ENCODE measurements around the gene GRIA1. TPM values are rescaled to one million over a fixed set of nuclear protein-coding genes. Genes with fewer than 3 reads are reported as not detected.

GRIA1 gene
- total RNA-seq, 2 experiments from 2014 or later = not detected

GRCh38 chr5:153500178-153500577 is 9.7 kb downstream of the GRIA1 start:
- ATAC-seq (no peak), DNase-seq (no peak)
- Mint-ChIP-seq H3K36me3 (ENCODE audit: low read depth) (no peaks in the 10 kb centered on the region), H3K4me3 (no peak overlapping the region), H3K27me3 (no peaks in the 10 kb centered on the region), H3K27ac (no peak overlapping the region), H3K9me3 (ENCODE audit: low read depth) (no peaks in the 10 kb centered on the region), H3K4me1 (no peaks in the 10 kb centered on the region)
- CTCF ChIA-PET = interaction anchor here (0.6 to 0.7 kb wide), 2 partner anchors 17 to 345 kb away, joined by 3 to 4 read pairs; no protein-coding TSS in a partner anchor
- POLR2A ChIA-PET = no interaction called here
- intact Hi-C loops (cut with DNase I, micrococcal nuclease) = no loop called here

DNA sequence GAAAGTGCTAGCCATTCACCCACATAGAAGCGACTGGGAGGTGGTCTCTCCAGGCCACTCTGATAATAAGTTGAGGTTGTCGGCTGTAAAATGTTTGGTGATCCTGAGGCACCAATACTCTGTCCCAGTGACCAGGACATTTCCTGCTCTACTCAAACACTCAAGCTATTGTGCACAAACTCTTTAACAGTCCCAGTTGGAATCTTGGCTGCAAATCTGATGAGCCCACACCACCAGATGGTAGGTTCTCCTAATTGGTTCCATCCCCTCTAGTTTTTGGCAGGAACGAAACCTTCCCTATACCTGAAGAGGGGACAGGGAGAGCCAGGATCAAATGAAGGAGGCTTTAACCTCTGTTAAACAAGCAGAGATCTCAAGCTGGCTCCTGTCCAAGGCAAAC is 14.3 kb downstream of the GRIA1 start:
- H3K9me3 Mint-ChIP-seq (ENCODE audit: low read depth) = peaks cover 2% of the 10 kb centered on the region
- no peaks in the 10 kb centered on the region for H3K4me1 Mint-ChIP-seq
- DNase-seq (no peak), ATAC-seq (no peak)
- CTCF ChIA-PET = interaction anchor here (0.5 kb wide), 1 partner anchor 842 kb away, joined by 4 read pairs; no protein-coding TSS in a partner anchor
- H3K36me3 Mint-ChIP-seq (ENCODE audit: low read depth) = no peaks in the 10 kb centered on the region
- no peak overlapping the region for H3K27ac Mint-ChIP-seq
- POLR2A ChIA-PET = no interaction called here
- no peak overlapping the region for H3K4me3 Mint-ChIP-seq
- H3K27me3 Mint-ChIP-seq = peaks cover 3% of the 10 kb centered on the region
- intact Hi-C loops (cut with DNase I, micrococcal nuclease) = no loop called here

- Mint-ChIP-seq H3K27me3 (peaks cover 3% of the 10 kb centered on the region), H3K4me1 (no peaks in the 10 kb centered on the region), H3K9me3 (ENCODE audit: low read depth) (peaks cover 2% of the 10 kb centered on the region), H3K36me3 (ENCODE audit: low read depth) (no peaks in the 10 kb centered on the region), H3K4me3 (no peak overlapping the region), H3K27ac (no peak overlapping the region)
- intact Hi-C loops (cut with DNase I, micrococcal nuclease) = no loop called here
- ChIA-PET POLR2A (no interaction called here), CTCF (interaction anchor here (0.9 kb wide), 1 partner anchor 12 kb away, joined by 3 read pairs; no protein-coding TSS in a partner anchor)
- ATAC-seq = no peak
- DNase-seq = no peak
Observed at GRCh38 chr5:153508700-153509099, 18.2 kb downstream of the GRIA1 start.

GRCh38 chr5:153511622-153512021 is 21.2 kb downstream of the GRIA1 start:
- intact Hi-C loops (cut with DNase I, micrococcal nuclease) = no loop called here
- ATAC-seq = no peak
- H3K27me3 Mint-ChIP-seq = peaks cover 3% of the 10 kb centered on the region
- DNase-seq = no peak
- ChIA-PET CTCF (no interaction called here), POLR2A (no interaction called here)
- no peaks in the 10 kb centered on the region for H3K36me3 Mint-ChIP-seq (ENCODE audit: low read depth)
- peaks cover 2% of the 10 kb centered on the region for H3K9me3 Mint-ChIP-seq (ENCODE audit: low read depth)
- H3K4me3 Mint-ChIP-seq = no peak overlapping the region
- no peak overlapping the region for H3K27ac Mint-ChIP-seq
- no peaks in the 10 kb centered on the region for H3K4me1 Mint-ChIP-seq

DNA sequence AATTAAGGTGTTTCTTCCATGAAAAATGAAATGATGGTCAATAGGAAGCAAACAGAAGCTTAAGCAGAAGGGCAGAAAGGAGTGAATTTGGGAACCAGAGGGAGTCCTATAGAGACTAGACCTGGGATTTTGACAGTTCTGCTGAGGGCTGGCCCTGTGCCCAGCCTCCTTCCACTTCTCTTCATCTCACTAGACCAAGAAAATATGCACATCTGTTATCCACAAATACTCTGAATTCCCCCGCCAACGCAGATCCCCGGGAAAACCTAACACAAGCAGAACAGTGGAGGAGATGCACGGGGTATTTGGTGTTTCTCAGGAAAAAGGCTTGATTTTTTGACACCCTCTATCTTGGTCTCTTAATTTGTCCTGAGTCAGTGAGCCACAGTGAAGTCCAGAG is 22.7 kb downstream of the GRIA1 start:
- Mint-ChIP-seq H3K27ac (no peak overlapping the region), H3K9me3 (ENCODE audit: low read depth) (no peaks in the 10 kb centered on the region), H3K27me3 (no peaks in the 10 kb centered on the region), H3K4me1 (no peaks in the 10 kb centered on the region), H3K36me3 (ENCODE audit: low read depth) (no peaks in the 10 kb centered on the region), H3K4me3 (no peak overlapping the region)
- CTCF ChIA-PET = no interaction called here
- intact Hi-C loops (cut with DNase I, micrococcal nuclease) = no loop called here
- POLR2A ChIA-PET = no interaction called here
- ATAC-seq (no peak), DNase-seq (no peak)

DNA sequence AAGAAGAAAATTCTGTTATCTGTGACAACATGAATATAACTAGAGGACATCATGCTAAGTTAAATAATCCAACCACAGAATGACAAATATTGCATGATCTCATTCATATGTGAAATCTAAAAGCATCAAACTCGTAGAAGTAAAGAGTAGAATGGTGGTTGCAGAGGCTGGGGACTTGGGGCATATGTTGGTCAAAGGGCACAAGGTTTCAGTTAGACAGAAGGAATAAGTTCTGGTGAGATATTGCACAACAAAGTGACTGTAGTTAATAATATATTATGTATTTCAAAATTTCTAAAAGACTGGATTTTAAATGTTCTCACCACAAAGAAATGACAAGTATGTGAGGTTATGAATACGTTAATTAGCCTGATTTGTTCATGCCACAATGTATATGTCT is 24.8 kb downstream of the GRIA1 start:
- DNase-seq (no peak), ATAC-seq (no peak)
- ChIA-PET POLR2A (no interaction called here), CTCF (no interaction called here)
- H3K4me3 Mint-ChIP-seq = no peak overlapping the region
- no peak overlapping the region for H3K27ac Mint-ChIP-seq
- no peaks in the 10 kb centered on the region for H3K4me1 Mint-ChIP-seq
- no peaks in the 10 kb centered on the region for H3K9me3 Mint-ChIP-seq (ENCODE audit: low read depth)
- no peaks in the 10 kb centered on the region for H3K36me3 Mint-ChIP-seq (ENCODE audit: low read depth)
- no peaks in the 10 kb centered on the region for H3K27me3 Mint-ChIP-seq
- intact Hi-C loops (cut with DNase I, micrococcal nuclease) = no loop called here

- ChIA-PET CTCF (no interaction called here), POLR2A (no interaction called here)
- no peak overlapping the region for H3K27ac Mint-ChIP-seq
- intact Hi-C loops (cut with DNase I, micrococcal nuclease) = no loop called here
- H3K9me3 Mint-ChIP-seq (ENCODE audit: low read depth) = no peaks in the 10 kb centered on the region
- no peaks in the 10 kb centered on the region for H3K4me1 Mint-ChIP-seq
- ATAC-seq (no peak), DNase-seq (no peak)
- H3K4me3 Mint-ChIP-seq = no peak overlapping the region
- no peaks in the 10 kb centered on the region for H3K27me3 Mint-ChIP-seq
- H3K36me3 Mint-ChIP-seq (ENCODE audit: low read depth) = no peaks in the 10 kb centered on the region
Observed at GRCh38 chr5:153516504-153517240, 26.2 kb downstream of the GRIA1 start.

GRCh38 chr5:153517241-153517611 is 26.8 kb downstream of the GRIA1 start:
- POLR2A ChIA-PET = no interaction called here
- intact Hi-C loops (cut with DNase I, micrococcal nuclease) = no loop called here
- no peak for ATAC-seq
- H3K36me3 Mint-ChIP-seq (ENCODE audit: low read depth) = no peaks in the 10 kb centered on the region
- H3K4me1 Mint-ChIP-seq = no peaks in the 10 kb centered on the region
- H3K4me3 Mint-ChIP-seq = no peak overlapping the region
- CTCF ChIA-PET = interaction anchor here (0.6 kb wide), 1 partner anchor 17 kb away, joined by 4 read pairs; no protein-coding TSS in a partner anchor
- H3K27me3 Mint-ChIP-seq = no peaks in the 10 kb centered on the region
- H3K9me3 Mint-ChIP-seq (ENCODE audit: low read depth) = no peaks in the 10 kb centered on the region
- no peak for DNase-seq
- H3K27ac Mint-ChIP-seq = no peak overlapping the region

- intact Hi-C loops (cut with DNase I, micrococcal nuclease) = no loop called here
- Mint-ChIP-seq H3K27ac (no peak overlapping the region), H3K36me3 (ENCODE audit: low read depth) (no peaks in the 10 kb centered on the region), H3K4me3 (no peak overlapping the region), H3K4me1 (no peaks in the 10 kb centered on the region), H3K27me3 (no peaks in the 10 kb centered on the region), H3K9me3 (ENCODE audit: low read depth) (no peaks in the 10 kb centered on the region)
- DNase-seq (no peak), ATAC-seq (no peak)
- ChIA-PET POLR2A (no interaction called here), CTCF (interaction anchor here (0.6 to 0.7 kb wide), 2 partner anchors 9 to 11 kb away, joined by 3 read pairs; no protein-coding TSS in a partner anchor)
Observed at GRCh38 chr5:153520137-153520536, 29.7 kb downstream of the GRIA1 start.

- CTCF ChIA-PET = no interaction called here
- H3K27me3 Mint-ChIP-seq = no peaks in the 10 kb centered on the region
- POLR2A ChIA-PET = no interaction called here
- H3K36me3 Mint-ChIP-seq (ENCODE audit: low read depth) = no peaks in the 10 kb centered on the region
- no peaks in the 10 kb centered on the region for H3K4me1 Mint-ChIP-seq
- ATAC-seq (no peak), DNase-seq (no peak)
- H3K9me3 Mint-ChIP-seq (ENCODE audit: low read depth) = no peaks in the 10 kb centered on the region
- intact Hi-C loops (cut with DNase I, micrococcal nuclease) = no loop called here
- no peak overlapping the region for H3K27ac Mint-ChIP-seq
- no peak overlapping the region for H3K4me3 Mint-ChIP-seq
Observed at GRCh38 chr5:153520952-153521351, 30.5 kb downstream of the GRIA1 start.

- ChIA-PET POLR2A (no interaction called here), CTCF (no interaction called here)
- no peaks in the 10 kb centered on the region for H3K27me3 Mint-ChIP-seq
- H3K4me3 Mint-ChIP-seq = no peak overlapping the region
- H3K9me3 Mint-ChIP-seq (ENCODE audit: low read depth) = no peaks in the 10 kb centered on the region
- no peak overlapping the region for H3K27ac Mint-ChIP-seq
- no peaks in the 10 kb centered on the region for H3K36me3 Mint-ChIP-seq (ENCODE audit: low read depth)
- no peaks in the 10 kb centered on the region for H3K4me1 Mint-ChIP-seq
- no peak for DNase-seq
- ATAC-seq = no peak
- intact Hi-C loops (cut with DNase I, micrococcal nuclease) = no loop called here
Observed at GRCh38 chr5:153523211-153523610, 32.7 kb downstream of the GRIA1 start.

DNA sequence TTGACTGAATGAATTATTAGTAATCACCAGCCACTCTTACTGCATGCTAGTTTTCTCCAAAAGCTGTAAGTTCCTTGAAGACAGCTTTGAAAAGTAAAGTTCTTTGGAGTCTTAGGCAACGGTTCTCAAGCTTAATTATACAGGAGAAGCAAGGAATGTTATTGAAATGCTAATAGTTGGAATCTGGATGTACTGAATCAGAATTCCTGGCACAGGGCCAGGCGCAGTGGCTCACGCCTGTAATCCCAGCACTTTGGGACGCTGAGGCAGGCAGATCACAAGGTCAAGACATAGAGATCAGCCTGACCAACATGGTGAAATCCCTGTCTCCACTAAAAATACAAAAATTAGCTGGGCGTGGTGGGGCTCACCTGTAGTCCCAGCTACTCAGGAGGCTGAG is 33.4 kb downstream of the GRIA1 start:
- Mint-ChIP-seq H3K27me3 (no peaks in the 10 kb centered on the region), H3K9me3 (ENCODE audit: low read depth) (no peaks in the 10 kb centered on the region), H3K27ac (no peak overlapping the region), H3K36me3 (ENCODE audit: low read depth) (no peaks in the 10 kb centered on the region), H3K4me3 (no peak overlapping the region), H3K4me1 (no peaks in the 10 kb centered on the region)
- CTCF ChIA-PET = interaction anchor here (0.6 kb wide), 1 partner anchor 57 kb away, joined by 3 read pairs; no protein-coding TSS in a partner anchor
- no peak for ATAC-seq
- intact Hi-C loops (cut with DNase I, micrococcal nuclease) = no loop called here
- POLR2A ChIA-PET = no interaction called here
- DNase-seq = no peak

All from activated CD4-positive, alpha-beta T cell treated with anti-CD3 and anti-CD28 coated beads for 36 hours (primary cell).